Heart left ventricle (tissue), 13 donors: ENCODE results near the gene PALS1.

Source experiments
- POLR2A ChIP-seq, 2 donors: fragments of 450-650 bp; IDR thresholded peaks; one replicate each; pipeline ENCODE4 v1.6.1; 2017; ENCODE audit warnings: antibody characterized with exemption in 2 of 2, mild to moderate bottlenecking in 2 of 2, moderate library complexity in 2 of 2
- TF ChIP-seq, protein P1 (sequence below), 12 donors: fragments of 200-600 bp; sonication (generic) in 4 of 12; IDR thresholded peaks; one replicate each; pipeline versions ENCODE4 v1.5.0 to v1.8.0; 2018 to 2022; ENCODE audit warnings: antibody characterized with exemption in 12 of 12, mild to moderate bottlenecking in 5 of 12
- donor health status: ischemic (EF 13 %, LVEDD 7.1; RV severe dilation, severe dysfunction).
- donor health status: DM: no; HTN: yes; CAD: no.
- donor health status: DM: no; HTN: no; CAD: no.
- donor health status: ischemic (EF 25% LVEDD 6.9; RV normal size, moderate dysfunction).
- donor health status: ischemic (EF 25% LVEDD 5.7; RV mildly dilated, moderate dysfunction).
- donor health status: ischemic (EF 35%, LVEDD 5.7; RV mildly dilated, moderate dysfunction).
- donor health status: nonischemic (EF 11% LVEDD 7.7; RV severe dilation, severe dysfunction).
- donor health status: DM: yes; HTN: yes; CAD: no.
- donor health status: PGD.
- donor health status: ischemic (EF 29% LVEDD 5.4; RV normal size, mild dysfunction).
- donor health status: nonischemic (EF 23%, LVEDD 6.1; RV moderate dilation, normal function).

DNA sequence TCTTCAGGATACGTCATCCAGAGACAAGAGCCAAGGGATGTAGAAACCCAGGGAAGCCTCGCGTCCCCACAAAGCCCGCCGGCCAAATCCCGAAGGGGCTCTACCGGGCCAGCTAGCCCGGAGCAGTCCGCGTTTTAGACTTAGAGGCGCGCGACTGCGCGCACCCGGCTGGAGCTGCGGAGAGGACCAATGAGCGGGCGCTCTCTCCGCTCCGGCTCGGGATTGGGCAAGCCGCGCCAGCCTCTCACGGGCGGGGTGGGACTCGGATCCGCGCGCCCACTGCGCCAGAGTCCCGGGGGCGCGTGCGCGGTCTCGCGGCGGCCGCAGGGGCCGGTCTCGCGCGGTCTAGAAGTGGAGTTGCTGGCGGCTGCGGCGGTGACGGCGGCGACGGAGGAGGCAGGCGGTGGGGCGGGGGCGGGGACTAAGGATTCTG is 241 bp upstream of the PALS1 start:
- peak in 1 of 2 donors; percentile 65 for TF ChIP-seq POLR2A (IDR thresholded peaks at IDR 0.05)
- TF ChIP-seq, protein P1, sequence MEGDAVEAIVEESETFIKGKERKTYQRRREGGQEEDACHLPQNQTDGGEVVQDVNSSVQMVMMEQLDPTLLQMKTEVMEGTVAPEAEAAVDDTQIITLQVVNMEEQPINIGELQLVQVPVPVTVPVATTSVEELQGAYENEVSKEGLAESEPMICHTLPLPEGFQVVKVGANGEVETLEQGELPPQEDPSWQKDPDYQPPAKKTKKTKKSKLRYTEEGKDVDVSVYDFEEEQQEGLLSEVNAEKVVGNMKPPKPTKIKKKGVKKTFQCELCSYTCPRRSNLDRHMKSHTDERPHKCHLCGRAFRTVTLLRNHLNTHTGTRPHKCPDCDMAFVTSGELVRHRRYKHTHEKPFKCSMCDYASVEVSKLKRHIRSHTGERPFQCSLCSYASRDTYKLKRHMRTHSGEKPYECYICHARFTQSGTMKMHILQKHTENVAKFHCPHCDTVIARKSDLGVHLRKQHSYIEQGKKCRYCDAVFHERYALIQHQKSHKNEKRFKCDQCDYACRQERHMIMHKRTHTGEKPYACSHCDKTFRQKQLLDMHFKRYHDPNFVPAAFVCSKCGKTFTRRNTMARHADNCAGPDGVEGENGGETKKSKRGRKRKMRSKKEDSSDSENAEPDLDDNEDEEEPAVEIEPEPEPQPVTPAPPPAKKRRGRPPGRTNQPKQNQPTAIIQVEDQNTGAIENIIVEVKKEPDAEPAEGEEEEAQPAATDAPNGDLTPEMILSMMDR (IDR thresholded peaks at IDR 0.05): no peak
